SU-DHL-6 (cell line): Measurements from ENCODE around the gene OSBPL2.

Source experiments
- H2AFZ ChIP-seq: fragments of 200-600 bp; sonication (generic); 2 replicates; pipeline ENCODE4 v1.6.1; 2014; ENCODE audit warnings: low read depth, mild to moderate bottlenecking, moderate library complexity, mixed read lengths, antibody characterized with exemption, low read length; ENCODE audit not compliant: severe bottlenecking
- H3F3A ChIP-seq: fragments of 200-600 bp; shearing (Covaris generic); 2 replicates; pipeline ENCODE4 v1.6.0; 2016; ENCODE audit warnings: antibody characterized with exemption, mild to moderate bottlenecking; ENCODE audit not compliant: insufficient read depth
- H3K27ac ChIP-seq: fragments of 200-600 bp; sonication (generic); 2 replicates; pipeline ENCODE4 v1.5.1; 2016; ENCODE audit warnings: low read depth, mild to moderate bottlenecking, low read length, moderate library complexity, mixed read lengths
- H3K27me3 ChIP-seq: fragments of 200-600 bp; sonication (generic), shearing (Covaris generic); 2 replicates; pipeline ENCODE4 v1.6.0; 2014; ENCODE audit warnings: mild to moderate bottlenecking, low read length
- H3K36me3 ChIP-seq: fragments of 200-600 bp; sonication (generic); 2 replicates; pipeline ENCODE4 v1.6.1; 2014; ENCODE audit warnings: mild to moderate bottlenecking, low read length, mixed read lengths
- H3K4me2 ChIP-seq: fragments of 300-600, 200-600 bp; shearing (Covaris generic), sonication (generic); 2 replicates; pipeline ENCODE4 v1.6.0; 2014; ENCODE audit warnings: low read length, low read depth, mild to moderate bottlenecking; ENCODE audit not compliant: poor library complexity, severe bottlenecking
- H3K4me3 ChIP-seq: fragments of 200-600 bp; sonication (generic); 2 replicates; pipeline ENCODE4 v1.5.1; 2014; ENCODE audit warnings: antibody characterized with exemption, low read length, mild to moderate bottlenecking, mixed read lengths; ENCODE audit not compliant: insufficient read depth, poor library complexity, severe bottlenecking
- H3K79me2 ChIP-seq: fragments of 200-600 bp; sonication (generic); 2 replicates; pipeline ENCODE4 v1.6.1; 2014; ENCODE audit warnings: mild to moderate bottlenecking, low read length, moderate library complexity; ENCODE audit not compliant: insufficient read depth
- H3K9ac ChIP-seq: fragments of 200-600 bp; sonication (generic); 2 replicates; pipeline ENCODE4 v1.7.0; 2014; ENCODE audit warnings: mild to moderate bottlenecking, low read length
- H3K9me2 ChIP-seq: fragments of 200-600 bp; sonication (generic); replicated peaks from 2 replicates; pipeline ENCODE4 v1.6.1; 2014; ENCODE audit warnings: low read length; ENCODE audit not compliant: insufficient read depth
- H3K9me3 ChIP-seq: fragments of 200-600 bp; sonication (generic); 2 replicates; pipeline ENCODE4 v1.6.1; 2014; ENCODE audit warnings: low read length, mixed read lengths; ENCODE audit not compliant: insufficient read depth
- H4K20me1 ChIP-seq: fragments of 200-600 bp; sonication (generic); 2 replicates; pipeline ENCODE4 v1.6.1; 2014; ENCODE audit warnings: low read depth, mild to moderate bottlenecking, antibody characterized with exemption, low read length, moderate library complexity, mixed read lengths
- EZH2phosphoT487 ChIP-seq: fragments of 200-600 bp; sonication (generic), shearing (Covaris generic); conservative IDR thresholded peaks from 2 replicates; pipeline ENCODE4 v1.6.1; 2018; ENCODE audit warnings: mild to moderate bottlenecking, antibody characterized with exemption, low read length, moderate library complexity, mixed read lengths
- TF ChIP-seq, protein P1 (sequence below): fragments of 200-600 bp; sonication (generic); IDR thresholded peaks from one replicate; pipeline ENCODE4 v1.5.1; 2017; ENCODE audit warnings: antibody characterized with exemption, mild to moderate bottlenecking, low read length, moderate library complexity; ENCODE audit not compliant: insufficient read depth, poor library complexity, severe bottlenecking

OSBPL2 gene

DNA sequence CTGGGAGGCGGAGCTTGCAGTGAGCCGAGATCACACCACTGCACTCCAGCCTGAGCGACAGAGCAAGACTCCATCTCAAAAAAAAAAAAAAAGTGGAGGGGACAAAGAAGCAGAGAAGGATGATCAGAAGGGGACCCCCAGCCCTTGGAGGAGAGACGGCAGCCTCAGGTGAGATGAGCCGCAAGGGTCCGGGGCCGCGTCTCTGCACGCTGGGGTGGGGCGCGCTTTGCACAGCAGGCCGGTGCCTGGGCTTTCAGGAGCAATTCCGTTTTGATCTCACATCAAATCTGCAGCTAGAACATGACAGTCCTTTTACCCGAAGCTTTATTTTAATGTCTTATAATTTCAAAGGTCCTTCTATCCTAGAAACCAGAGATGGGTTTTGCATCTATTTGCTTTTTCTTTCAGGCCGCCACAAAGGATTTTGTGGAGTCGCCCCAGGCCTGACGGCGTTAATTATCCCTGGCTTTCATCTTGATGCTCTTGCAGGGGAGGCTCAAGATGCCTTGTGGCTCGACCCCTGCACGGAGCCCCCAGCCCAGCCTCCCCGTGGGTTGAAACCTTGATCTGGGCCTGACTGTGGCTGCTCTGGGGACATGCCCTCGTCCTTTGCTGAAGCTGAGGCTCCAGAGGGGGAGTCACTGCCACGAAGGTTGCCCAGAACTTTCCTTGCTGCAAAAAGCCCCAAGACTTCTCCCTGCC lies 35.5 kb upstream of the OSBPL2 start:
- Histone ChIP-seq H2AFZ (no peak overlapping the region), H3K9ac (no peak overlapping the region), H3K4me2 (no peak overlapping the region), H3K27ac (no peak overlapping the region), H3K27me3 (no peaks in the 10 kb centered on the region), H3K36me3 (no peaks in the 10 kb centered on the region), H3K9me3 (no peaks in the 10 kb centered on the region), H3K9me2 (no peaks in the 10 kb centered on the region), H3K79me2 (no peaks in the 10 kb centered on the region), H3K4me3 (no peak overlapping the region), H3F3A (no peaks in the 10 kb centered on the region), H4K20me1 (no peaks in the 10 kb centered on the region)
- TF ChIP-seq EZH2phosphoT487, result no peak
- TF ChIP-seq, protein P1, sequence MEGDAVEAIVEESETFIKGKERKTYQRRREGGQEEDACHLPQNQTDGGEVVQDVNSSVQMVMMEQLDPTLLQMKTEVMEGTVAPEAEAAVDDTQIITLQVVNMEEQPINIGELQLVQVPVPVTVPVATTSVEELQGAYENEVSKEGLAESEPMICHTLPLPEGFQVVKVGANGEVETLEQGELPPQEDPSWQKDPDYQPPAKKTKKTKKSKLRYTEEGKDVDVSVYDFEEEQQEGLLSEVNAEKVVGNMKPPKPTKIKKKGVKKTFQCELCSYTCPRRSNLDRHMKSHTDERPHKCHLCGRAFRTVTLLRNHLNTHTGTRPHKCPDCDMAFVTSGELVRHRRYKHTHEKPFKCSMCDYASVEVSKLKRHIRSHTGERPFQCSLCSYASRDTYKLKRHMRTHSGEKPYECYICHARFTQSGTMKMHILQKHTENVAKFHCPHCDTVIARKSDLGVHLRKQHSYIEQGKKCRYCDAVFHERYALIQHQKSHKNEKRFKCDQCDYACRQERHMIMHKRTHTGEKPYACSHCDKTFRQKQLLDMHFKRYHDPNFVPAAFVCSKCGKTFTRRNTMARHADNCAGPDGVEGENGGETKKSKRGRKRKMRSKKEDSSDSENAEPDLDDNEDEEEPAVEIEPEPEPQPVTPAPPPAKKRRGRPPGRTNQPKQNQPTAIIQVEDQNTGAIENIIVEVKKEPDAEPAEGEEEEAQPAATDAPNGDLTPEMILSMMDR, result no peak

GRCh38 chr20:62203378-62204030 lies 34.8 kb upstream of the OSBPL2 start:
- TF ChIP-seq EZH2phosphoT487, result no peak
- TF ChIP-seq, protein P1, result no peak
- H3K4me3 ChIP-seq, result no peak overlapping the region
- no peaks in the 10 kb centered on the region for H3K79me2 ChIP-seq
- no peak overlapping the region for H2AFZ ChIP-seq
- no peaks in the 10 kb centered on the region for H3K9me2 ChIP-seq
- no peaks in the 10 kb centered on the region for H3K27me3 ChIP-seq
- H3K9ac ChIP-seq, result no peak overlapping the region
- H3K27ac ChIP-seq, result no peak overlapping the region
- H3K9me3 ChIP-seq, result no peaks in the 10 kb centered on the region
- H3K36me3 ChIP-seq, result no peaks in the 10 kb centered on the region
- H4K20me1 ChIP-seq, result no peaks in the 10 kb centered on the region
- H3F3A ChIP-seq, result no peaks in the 10 kb centered on the region
- H3K4me2 ChIP-seq, result no peak overlapping the region

- Histone ChIP-seq H3K27me3 (no peaks in the 10 kb centered on the region), H2AFZ (no peak overlapping the region), H3K79me2 (no peaks in the 10 kb centered on the region), H3K9me3 (no peaks in the 10 kb centered on the region), H3K9ac (no peak overlapping the region), H3K4me2 (no peak overlapping the region), H3K4me3 (no peak overlapping the region), H3K36me3 (no peaks in the 10 kb centered on the region), H3K9me2 (no peaks in the 10 kb centered on the region), H4K20me1 (no peaks in the 10 kb centered on the region), H3K27ac (no peak overlapping the region), H3F3A (no peaks in the 10 kb centered on the region)
- TF ChIP-seq, protein P1, result no peak
- TF ChIP-seq EZH2phosphoT487, result no peak
Measured at GRCh38 chr20:62205618-62206387, 32.5 kb upstream of the OSBPL2 start.
